IMR-90 (cell line): Measurements from ENCODE around the gene KIAA1328.

Source experiments
- CTCF ChIP-seq: conservative IDR thresholded peaks from 2 replicates; pipeline ENCODE4 v1.5.1; 2012; ENCODE audit warnings: mild to moderate bottlenecking, low read depth, low read length, improper control_type of control experiment
- TF ChIP-seq, protein P1 (sequence below): fragments of 150-350 bp; IDR thresholded peaks from 2 replicates; pipeline ENCODE4 v1.6.1; 2016; ENCODE audit warnings: low read depth, mild to moderate bottlenecking, low read length, moderate library complexity, borderline replicate concordance

- no peak for TF ChIP-seq CTCF
- TF ChIP-seq, protein P1, sequence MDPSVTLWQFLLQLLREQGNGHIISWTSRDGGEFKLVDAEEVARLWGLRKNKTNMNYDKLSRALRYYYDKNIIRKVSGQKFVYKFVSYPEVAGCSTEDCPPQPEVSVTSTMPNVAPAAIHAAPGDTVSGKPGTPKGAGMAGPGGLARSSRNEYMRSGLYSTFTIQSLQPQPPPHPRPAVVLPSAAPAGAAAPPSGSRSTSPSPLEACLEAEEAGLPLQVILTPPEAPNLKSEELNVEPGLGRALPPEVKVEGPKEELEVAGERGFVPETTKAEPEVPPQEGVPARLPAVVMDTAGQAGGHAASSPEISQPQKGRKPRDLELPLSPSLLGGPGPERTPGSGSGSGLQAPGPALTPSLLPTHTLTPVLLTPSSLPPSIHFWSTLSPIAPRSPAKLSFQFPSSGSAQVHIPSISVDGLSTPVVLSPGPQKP = no peak
Observed at GRCh38 chr18:36792634-36793283, 36.2 kb upstream of the KIAA1328 start.
